ENCODE measurements around the gene PGA4. TPM values are rescaled to one million over a fixed set of nuclear protein-coding genes. Genes with fewer than 3 reads are reported as not detected.
A peak's percentile ranks its signal among the peaks of the same experiment; 100 is the strongest.

PGA4 gene
- total and polyA plus RNA-seq, 2 donors (not counting 3 experiments of a cell fraction or from before 2014, with no cell fraction given), result 0.15 TPM; not detected in 1

GRCh38 chr11:61270354-61271076 lies 48.4 kb downstream of the PGA4 start:
- Histone ChIP-seq H3K4me3 (replicated peaks in 1 of 3; ENCODE audit: insufficient read depth in 1 of 3, low read depth in 1 of 3, low read length in 3 of 3) (no peak overlapping the region), H3K9ac (replicated peaks; ENCODE audit: extremely low read depth, insufficient read depth, low read length) (no peak overlapping the region), H3K27me3 (ENCODE audit: control insufficient read depth in 2 of 2, insufficient read depth in 2 of 2, low read length in 2 of 2) (no peaks in the 10 kb centered on the region), H3K27ac (ENCODE audit: insufficient read depth, low read depth, low read length) (no peak overlapping the region), H3K9me3 (replicated peaks; ENCODE audit: control insufficient read depth, insufficient read depth, low read length) (no peaks in the 10 kb centered on the region), H4K20me1 (replicated peaks; ENCODE audit: control insufficient read depth, extremely low read depth, insufficient read depth, low read length) (no peaks in the 10 kb centered on the region), H2AFZ (ENCODE audit: low read depth, low read length) (no peak overlapping the region), H3K9me1 (replicated peaks; ENCODE audit: control insufficient read depth, extremely low read depth, insufficient read depth, low read length) (no peaks in the 10 kb centered on the region), H3K4me2 (ENCODE audit: insufficient read depth, low read length) (no peak overlapping the region), H3K79me2 (ENCODE audit: control insufficient read depth, insufficient read depth, low read length) (no peaks in the 10 kb centered on the region), H3K36me3 (ENCODE audit: control insufficient read depth in 2 of 2, extremely low read depth in 1 of 2, insufficient read depth in 2 of 2, low read length in 2 of 2) (no peaks in the 10 kb centered on the region), H3K4me1 (ENCODE audit: control insufficient read depth, extremely low read depth, insufficient read depth, low read length) (no peaks in the 10 kb centered on the region)
- dilution Hi-C loops (cut with MboI; ENCODE audit: extremely low pct_ligation_motif_present, low sequenced_read_pairs), result no loop called here
- DNase-seq (ENCODE audit: low read depth, low spot score) (no peak), FAIRE-seq (peak; percentile 24)
- ChIA-PET CTCF (interaction anchor here (1.4 to 2.0 kb wide), 3 partner anchors 10 to 115 kb away, joined by 3 to 6 read pairs (median 5); no protein-coding TSS in a partner anchor), POLR2A (no interaction called here)
- peak; percentile 12 for TF ChIP-seq FOS (IDR thresholded peaks at IDR 0.05; ENCODE audit: borderline replicate concordance, insufficient read depth, low read length)
- no peak for TF ChIP-seq MAX (IDR thresholded peaks at IDR 0.05; ENCODE audit: insufficient read depth, insufficient read length)
- BruUV-seq (replicated peaks), result no TSS peak
- intact Hi-C loops (cut with micrococcal nuclease), result no loop called here

GRCh38 chr11:61272731-61273130 lies 50.6 kb downstream of the PGA4 start:
- intact Hi-C loops (cut with micrococcal nuclease) (no loop called here), dilution Hi-C loops (cut with MboI; ENCODE audit: extremely low pct_ligation_motif_present, low sequenced_read_pairs) (no loop called here)
- no peaks in the 10 kb centered on the region for H3K79me2 ChIP-seq (ENCODE audit: control insufficient read depth, insufficient read depth, low read length)
- ChIA-PET CTCF (no interaction called here), POLR2A (no interaction called here)
- H3K27ac ChIP-seq (ENCODE audit: insufficient read depth, low read depth, low read length), result no peak overlapping the region
- H3K4me1 ChIP-seq (ENCODE audit: control insufficient read depth, extremely low read depth, insufficient read depth, low read length), result no peaks in the 10 kb centered on the region
- H3K9me1 ChIP-seq (replicated peaks; ENCODE audit: control insufficient read depth, extremely low read depth, insufficient read depth, low read length), result no peaks in the 10 kb centered on the region
- no peaks in the 10 kb centered on the region for H3K9me3 ChIP-seq (replicated peaks; ENCODE audit: control insufficient read depth, insufficient read depth, low read length)
- no peak for DNase-seq (ENCODE audit: low read depth, low spot score)
- H3K4me3 ChIP-seq (replicated peaks in 1 of 3; ENCODE audit: insufficient read depth in 1 of 3, low read depth in 1 of 3, low read length in 3 of 3), result no peak overlapping the region
- H2AFZ ChIP-seq (ENCODE audit: low read depth, low read length), result no peak overlapping the region
- H3K9ac ChIP-seq (replicated peaks; ENCODE audit: extremely low read depth, insufficient read depth, low read length), result no peak overlapping the region
- H3K36me3 ChIP-seq (ENCODE audit: control insufficient read depth in 2 of 2, extremely low read depth in 1 of 2, insufficient read depth in 2 of 2, low read length in 2 of 2), result no peaks in the 10 kb centered on the region
- H3K27me3 ChIP-seq (ENCODE audit: control insufficient read depth in 2 of 2, insufficient read depth in 2 of 2, low read length in 2 of 2), result no peaks in the 10 kb centered on the region
- H4K20me1 ChIP-seq (replicated peaks; ENCODE audit: control insufficient read depth, extremely low read depth, insufficient read depth, low read length), result no peaks in the 10 kb centered on the region
- BruUV-seq (replicated peaks), result no TSS peak
- no peak overlapping the region for H3K4me2 ChIP-seq (ENCODE audit: insufficient read depth, low read length)
- FAIRE-seq, result no peak
- TF ChIP-seq POLR2AphosphoS5 (IDR thresholded peaks at IDR 0.05; ENCODE audit: insufficient read depth, low read depth, low read length) (no peak), MAX (IDR thresholded peaks at IDR 0.05; ENCODE audit: insufficient read depth, insufficient read length) (no peak), POLR2A (IDR thresholded peaks at IDR 0.05; ENCODE audit: low read depth, low read length) (no peak), EZH2 (IDR thresholded peaks at IDR 0.05; ENCODE audit: borderline replicate concordance, low read depth, low read length, severe bottlenecking) (no peak), JUN (IDR thresholded peaks at IDR 0.05; ENCODE audit: borderline replicate concordance, insufficient read depth, insufficient read length, low read depth) (no peak), FOS (IDR thresholded peaks at IDR 0.05; ENCODE audit: borderline replicate concordance, insufficient read depth, low read length) (no peak), CTCF (IDR thresholded peaks at IDR 0.05; ENCODE audit: extremely low read depth in 1 of 2, insufficient read depth in 1 of 2, low read depth in 1 of 2, low read length in 2 of 2) (no peak), MYC (IDR thresholded peaks at IDR 0.05; ENCODE audit: low read depth, low read length) (no peak), GATA2 (IDR thresholded peaks at IDR 0.05; ENCODE audit: insufficient read depth, insufficient read length, low read depth, low read length) (no peak)

All from endothelial cell of umbilical vein (primary cell).